HCT116 (cell line): ENCODE results near the gene ATP1A2.

ENCODE experiments used
- CEBPB ChIP-seq: IDR thresholded peaks from 2 replicates; pipeline ENCODE4 v1.6.1; 2012; ENCODE audit warnings: low read depth
- EGR1 ChIP-seq: IDR thresholded peaks from 2 replicates; pipeline ENCODE4 v1.6.1; 2012; ENCODE audit warnings: low read depth
- EZH2 ChIP-seq: fragments of 200-600 bp; sonication (generic); IDR thresholded peaks from 2 replicates; pipeline ENCODE4 v1.6.1; 2017; ENCODE audit warnings: antibody characterized with exemption, mixed run types
- EZH2phosphoT487 ChIP-seq: fragments of 200-600 bp; IDR thresholded peaks from 2 replicates; pipeline ENCODE4 v1.6.1; 2018; ENCODE audit warnings: antibody characterized with exemption, borderline replicate concordance
- POLR2A ChIP-seq: IDR thresholded peaks from 2 replicates; pipeline ENCODE4 v1.7.0; 2011; ENCODE audit warnings: borderline replicate concordance; ENCODE audit not compliant: insufficient read depth, insufficient read length; ENCODE audit errors: extremely low read depth
- POLR2AphosphoS5 ChIP-seq: IDR thresholded peaks from 2 replicates; pipeline ENCODE4 v1.6.1; 2011; ENCODE audit warnings: mild to moderate bottlenecking, low read depth, low read length, moderate library complexity
- RAD21 ChIP-seq: IDR thresholded peaks from 2 replicates; pipeline ENCODE4 v1.6.1; 2012; ENCODE audit warnings: low read depth, mild to moderate bottlenecking
- SP1 ChIP-seq: IDR thresholded peaks from 2 replicates; pipeline ENCODE4 v1.6.1; 2012; ENCODE audit warnings: low read depth
- ZFX ChIP-seq: fragments of 450-650 bp; IDR thresholded peaks from 2 replicates; pipeline ENCODE4 v1.6.1; 2017
- TF ChIP-seq, protein P1 (sequence below), 3 experiments: fragments of 200-600 bp in 1 of 3; sonication (generic) in 1 of 3; IDR thresholded peaks in 2 of 3; conservative IDR thresholded peaks in 1 of 3; 2 replicates each; pipeline ENCODE4 v1.5.1; 2012 to 2017; ENCODE audit warnings: low read depth in 2 of 3, low read length in 2 of 3, antibody characterized with exemption in 1 of 3, borderline replicate concordance in 1 of 3, control low read depth in 1 of 3, mild to moderate bottlenecking in 1 of 3, mixed read lengths in 1 of 3, mixed run types in 1 of 3, moderate library complexity in 1 of 3; ENCODE audit not compliant: insufficient read depth in 1 of 3
- TF ChIP-seq, protein P2 (sequence below): IDR thresholded peaks from 2 replicates; pipeline ENCODE4 v1.6.1; 2012
- TF ChIP-seq, protein P3 (sequence below): IDR thresholded peaks from 2 replicates; pipeline ENCODE4 v1.6.1; 2012; ENCODE audit warnings: low read depth
- TF ChIP-seq, protein P4 (sequence below): IDR thresholded peaks from 2 replicates; pipeline ENCODE4 v1.6.1; 2011; ENCODE audit warnings: mild to moderate bottlenecking, low read length, moderate library complexity; ENCODE audit not compliant: insufficient replicate concordance; ENCODE audit errors: extremely low read depth

DNA sequence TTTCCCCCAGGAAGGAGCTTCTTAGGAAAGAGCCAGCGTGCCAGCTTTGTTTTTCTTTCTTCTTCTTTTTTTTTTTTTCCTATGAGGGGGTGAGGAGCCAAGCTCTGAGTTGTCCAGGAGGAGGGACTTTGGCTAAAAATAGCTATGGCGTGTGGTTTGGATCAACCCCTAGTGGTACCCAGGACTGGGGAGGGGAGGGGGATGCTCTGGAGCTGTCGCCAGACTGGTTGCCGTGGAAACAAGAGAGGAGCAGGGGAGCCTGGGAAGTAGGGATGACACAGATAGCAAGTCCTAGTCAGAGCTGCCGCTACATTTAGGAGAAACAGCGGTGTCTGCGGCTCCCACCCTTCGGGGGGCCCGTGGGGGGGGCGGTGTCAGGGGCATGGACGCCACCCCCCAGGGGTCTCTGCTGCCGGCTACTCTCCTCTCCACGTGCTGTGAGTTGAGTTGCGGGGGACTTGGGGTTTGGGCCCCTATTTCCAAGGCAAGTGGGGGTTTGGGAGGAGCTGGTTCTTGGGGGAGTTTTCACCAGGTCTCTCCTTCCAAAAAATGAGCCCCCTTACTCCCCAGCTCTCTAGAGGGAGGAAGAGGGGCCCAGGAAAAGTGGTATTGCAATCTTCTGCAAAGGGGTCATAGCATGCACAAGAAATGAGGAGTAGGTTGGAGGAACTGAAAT, 34.2 kb upstream of the ATP1A2 start, which contains the start of gene KCNJ9:
- TF ChIP-seq EGR1 (no peak), SP1 (no peak), EZH2 (no peak), ZFX (no peak), POLR2A (no peak), CEBPB (no peak), RAD21 (no peak), EZH2phosphoT487 (no peak), POLR2AphosphoS5 (no peak)
- TF ChIP-seq, protein P1, sequence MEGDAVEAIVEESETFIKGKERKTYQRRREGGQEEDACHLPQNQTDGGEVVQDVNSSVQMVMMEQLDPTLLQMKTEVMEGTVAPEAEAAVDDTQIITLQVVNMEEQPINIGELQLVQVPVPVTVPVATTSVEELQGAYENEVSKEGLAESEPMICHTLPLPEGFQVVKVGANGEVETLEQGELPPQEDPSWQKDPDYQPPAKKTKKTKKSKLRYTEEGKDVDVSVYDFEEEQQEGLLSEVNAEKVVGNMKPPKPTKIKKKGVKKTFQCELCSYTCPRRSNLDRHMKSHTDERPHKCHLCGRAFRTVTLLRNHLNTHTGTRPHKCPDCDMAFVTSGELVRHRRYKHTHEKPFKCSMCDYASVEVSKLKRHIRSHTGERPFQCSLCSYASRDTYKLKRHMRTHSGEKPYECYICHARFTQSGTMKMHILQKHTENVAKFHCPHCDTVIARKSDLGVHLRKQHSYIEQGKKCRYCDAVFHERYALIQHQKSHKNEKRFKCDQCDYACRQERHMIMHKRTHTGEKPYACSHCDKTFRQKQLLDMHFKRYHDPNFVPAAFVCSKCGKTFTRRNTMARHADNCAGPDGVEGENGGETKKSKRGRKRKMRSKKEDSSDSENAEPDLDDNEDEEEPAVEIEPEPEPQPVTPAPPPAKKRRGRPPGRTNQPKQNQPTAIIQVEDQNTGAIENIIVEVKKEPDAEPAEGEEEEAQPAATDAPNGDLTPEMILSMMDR (IDR thresholded peaks at IDR 0.05 in 2 of 3, conservative IDR thresholded peaks at IDR 0.05 in 1 of 3; ENCODE audit: borderline replicate concordance in 1 of 3, insufficient read depth in 1 of 3, low read depth in 2 of 3, low read length in 2 of 3), result no peak
- TF ChIP-seq, protein P2, sequence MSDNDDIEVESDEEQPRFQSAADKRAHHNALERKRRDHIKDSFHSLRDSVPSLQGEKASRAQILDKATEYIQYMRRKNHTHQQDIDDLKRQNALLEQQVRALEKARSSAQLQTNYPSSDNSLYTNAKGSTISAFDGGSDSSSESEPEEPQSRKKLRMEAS, result no peak
- TF ChIP-seq, protein P3, sequence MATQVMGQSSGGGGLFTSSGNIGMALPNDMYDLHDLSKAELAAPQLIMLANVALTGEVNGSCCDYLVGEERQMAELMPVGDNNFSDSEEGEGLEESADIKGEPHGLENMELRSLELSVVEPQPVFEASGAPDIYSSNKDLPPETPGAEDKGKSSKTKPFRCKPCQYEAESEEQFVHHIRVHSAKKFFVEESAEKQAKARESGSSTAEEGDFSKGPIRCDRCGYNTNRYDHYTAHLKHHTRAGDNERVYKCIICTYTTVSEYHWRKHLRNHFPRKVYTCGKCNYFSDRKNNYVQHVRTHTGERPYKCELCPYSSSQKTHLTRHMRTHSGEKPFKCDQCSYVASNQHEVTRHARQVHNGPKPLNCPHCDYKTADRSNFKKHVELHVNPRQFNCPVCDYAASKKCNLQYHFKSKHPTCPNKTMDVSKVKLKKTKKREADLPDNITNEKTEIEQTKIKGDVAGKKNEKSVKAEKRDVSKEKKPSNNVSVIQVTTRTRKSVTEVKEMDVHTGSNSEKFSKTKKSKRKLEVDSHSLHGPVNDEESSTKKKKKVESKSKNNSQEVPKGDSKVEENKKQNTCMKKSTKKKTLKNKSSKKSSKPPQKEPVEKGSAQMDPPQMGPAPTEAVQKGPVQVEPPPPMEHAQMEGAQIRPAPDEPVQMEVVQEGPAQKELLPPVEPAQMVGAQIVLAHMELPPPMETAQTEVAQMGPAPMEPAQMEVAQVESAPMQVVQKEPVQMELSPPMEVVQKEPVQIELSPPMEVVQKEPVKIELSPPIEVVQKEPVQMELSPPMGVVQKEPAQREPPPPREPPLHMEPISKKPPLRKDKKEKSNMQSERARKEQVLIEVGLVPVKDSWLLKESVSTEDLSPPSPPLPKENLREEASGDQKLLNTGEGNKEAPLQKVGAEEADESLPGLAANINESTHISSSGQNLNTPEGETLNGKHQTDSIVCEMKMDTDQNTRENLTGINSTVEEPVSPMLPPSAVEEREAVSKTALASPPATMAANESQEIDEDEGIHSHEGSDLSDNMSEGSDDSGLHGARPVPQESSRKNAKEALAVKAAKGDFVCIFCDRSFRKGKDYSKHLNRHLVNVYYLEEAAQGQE, result no peak
- TF ChIP-seq, protein P4, sequence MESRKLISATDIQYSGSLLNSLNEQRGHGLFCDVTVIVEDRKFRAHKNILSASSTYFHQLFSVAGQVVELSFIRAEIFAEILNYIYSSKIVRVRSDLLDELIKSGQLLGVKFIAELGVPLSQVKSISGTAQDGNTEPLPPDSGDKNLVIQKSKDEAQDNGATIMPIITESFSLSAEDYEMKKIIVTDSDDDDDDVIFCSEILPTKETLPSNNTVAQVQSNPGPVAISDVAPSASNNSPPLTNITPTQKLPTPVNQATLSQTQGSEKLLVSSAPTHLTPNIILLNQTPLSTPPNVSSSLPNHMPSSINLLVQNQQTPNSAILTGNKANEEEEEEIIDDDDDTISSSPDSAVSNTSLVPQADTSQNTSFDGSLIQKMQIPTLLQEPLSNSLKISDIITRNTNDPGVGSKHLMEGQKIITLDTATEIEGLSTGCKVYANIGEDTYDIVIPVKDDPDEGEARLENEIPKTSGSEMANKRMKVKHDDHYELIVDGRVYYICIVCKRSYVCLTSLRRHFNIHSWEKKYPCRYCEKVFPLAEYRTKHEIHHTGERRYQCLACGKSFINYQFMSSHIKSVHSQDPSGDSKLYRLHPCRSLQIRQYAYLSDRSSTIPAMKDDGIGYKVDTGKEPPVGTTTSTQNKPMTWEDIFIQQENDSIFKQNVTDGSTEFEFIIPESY, result no peak
